Left lung (tissue), 10 donors: ENCODE measurements around the gene INTS2. TPM values are rescaled to one million over a fixed set of nuclear protein-coding genes. Genes with fewer than 3 reads are reported as not detected.

Experiments used
- ATAC-seq: fragments of 200-7000 bp; cut with Tn5 transposase; one replicate; pipeline ENCODE4 v1.9.1; 2020; ENCODE audit warnings: moderate library complexity
- DNase-seq, 4 donors: peaks; one replicate each; pipeline ENCODE4 v3.0.0-alpha.2; 2013 to 2020
- H3K27ac ChIP-seq, 2 donors: fragments of 200-600 bp; sonication (generic) in 1 of 2; one replicate each; pipeline versions ENCODE4 v1.5.0 to v1.8.0; 2020 to 2021
- H3K27me3 ChIP-seq, 2 donors: fragments of 200-600 bp; sonication (generic) in 1 of 2; one replicate each; pipeline versions ENCODE4 v1.5.0 to v1.8.0; 2020 to 2021
- H3K36me3 ChIP-seq, 2 donors: fragments of 200-600 bp; sonication (generic) in 1 of 2; one replicate each; pipeline versions ENCODE4 v1.5.0 to v1.8.0; 2020 to 2021
- H3K4me1 ChIP-seq, 2 donors: fragments of 200-600 bp; one replicate each; pipeline ENCODE4 v1.8.0; 2021
- H3K4me3 ChIP-seq, 2 donors: fragments of 200-600 bp; sonication (generic) in 1 of 2; one replicate each; pipeline versions ENCODE4 v1.5.0 to v1.8.0; 2020 to 2021; ENCODE audit warnings: mild to moderate bottlenecking in 1 of 2
- H3K9me3 ChIP-seq, 2 donors: fragments of 200-600 bp; sonication (generic) in 1 of 2; one replicate each; pipeline versions ENCODE4 v1.5.0 to v1.8.0; 2020 to 2021
- intact Hi-C, 2 donors: fragments of 100-400 bp; cut with DNase I; formaldehyde crosslinking; loops; one replicate each; pipeline versions ENCODE4 v1.11.2 to v1.14.2; 2022
- polyA plus RNA-seq, 6 donors: library from polyadenylated mRNA; unstranded; fragments of 120-200 nt; gene quantifications; one replicate each; pipeline ENCODE4 v1.2.1, GENCODE V29; 2013; ENCODE audit not compliant: insufficient read length in 6 of 6
- total RNA-seq, 2 donors: library from RNA; stranded (reverse); fragmentation: NEBNext Ultra II Directional; extraction: Animal tissue kit (Norgen Biotek cat#: 25700); gene quantifications; one replicate each; pipeline ENCODE4 v1.2.1, GENCODE V29; 2021
- TF ChIP-seq, protein P1 (sequence below), 2 donors: fragments of 200-600 bp; sonication (generic) in 1 of 2; IDR thresholded peaks; one replicate each; pipeline versions ENCODE4 v1.5.0 to v1.8.0; 2021; ENCODE audit warnings: antibody characterized with exemption in 2 of 2
- donor health status: DM: no; HTN: yes; CAD: no.
- donor health status: DM: no; HTN: no; CAD: no.

Gene INTS2
- total and polyA plus RNA-seq, 8 donors, result 11.3 to 14.8 (median 12.5) TPM

DNA sequence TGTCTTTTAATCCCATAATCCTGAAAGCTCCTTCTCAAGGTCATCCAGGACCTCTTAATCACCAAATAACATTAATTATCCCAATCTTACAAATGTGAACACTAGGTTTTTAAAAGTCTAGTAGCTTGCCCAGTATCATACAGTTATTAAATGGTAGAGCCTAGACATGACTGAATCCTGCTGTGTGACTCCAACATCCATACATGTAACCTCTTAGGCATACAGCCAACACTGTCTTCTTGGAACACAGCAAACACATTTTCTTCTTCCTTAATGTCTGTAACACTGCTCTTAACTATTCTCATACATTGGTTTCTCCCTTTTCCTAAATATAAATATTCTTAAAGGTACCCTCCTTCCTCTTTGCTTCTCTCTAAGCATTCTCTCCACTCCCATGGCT, 78.1 kb downstream of the INTS2 start:
- no peaks in the 10 kb centered on the region for H3K36me3 ChIP-seq
- intact Hi-C loops, result no loop called here
- DNase-seq (peak in 2 of 4 donors; percentile 43 to 74), ATAC-seq (no peak)
- no peak overlapping the region for H3K4me3 ChIP-seq
- TF ChIP-seq, protein P1, sequence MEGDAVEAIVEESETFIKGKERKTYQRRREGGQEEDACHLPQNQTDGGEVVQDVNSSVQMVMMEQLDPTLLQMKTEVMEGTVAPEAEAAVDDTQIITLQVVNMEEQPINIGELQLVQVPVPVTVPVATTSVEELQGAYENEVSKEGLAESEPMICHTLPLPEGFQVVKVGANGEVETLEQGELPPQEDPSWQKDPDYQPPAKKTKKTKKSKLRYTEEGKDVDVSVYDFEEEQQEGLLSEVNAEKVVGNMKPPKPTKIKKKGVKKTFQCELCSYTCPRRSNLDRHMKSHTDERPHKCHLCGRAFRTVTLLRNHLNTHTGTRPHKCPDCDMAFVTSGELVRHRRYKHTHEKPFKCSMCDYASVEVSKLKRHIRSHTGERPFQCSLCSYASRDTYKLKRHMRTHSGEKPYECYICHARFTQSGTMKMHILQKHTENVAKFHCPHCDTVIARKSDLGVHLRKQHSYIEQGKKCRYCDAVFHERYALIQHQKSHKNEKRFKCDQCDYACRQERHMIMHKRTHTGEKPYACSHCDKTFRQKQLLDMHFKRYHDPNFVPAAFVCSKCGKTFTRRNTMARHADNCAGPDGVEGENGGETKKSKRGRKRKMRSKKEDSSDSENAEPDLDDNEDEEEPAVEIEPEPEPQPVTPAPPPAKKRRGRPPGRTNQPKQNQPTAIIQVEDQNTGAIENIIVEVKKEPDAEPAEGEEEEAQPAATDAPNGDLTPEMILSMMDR (IDR thresholded peaks at IDR 0.05), result no peak
- H3K9me3 ChIP-seq, result no peaks in the 10 kb centered on the region
- H3K27me3 ChIP-seq, result no peaks in the 10 kb centered on the region
- no peak overlapping the region for H3K27ac ChIP-seq
- no peaks in the 10 kb centered on the region for H3K4me1 ChIP-seq

DNA sequence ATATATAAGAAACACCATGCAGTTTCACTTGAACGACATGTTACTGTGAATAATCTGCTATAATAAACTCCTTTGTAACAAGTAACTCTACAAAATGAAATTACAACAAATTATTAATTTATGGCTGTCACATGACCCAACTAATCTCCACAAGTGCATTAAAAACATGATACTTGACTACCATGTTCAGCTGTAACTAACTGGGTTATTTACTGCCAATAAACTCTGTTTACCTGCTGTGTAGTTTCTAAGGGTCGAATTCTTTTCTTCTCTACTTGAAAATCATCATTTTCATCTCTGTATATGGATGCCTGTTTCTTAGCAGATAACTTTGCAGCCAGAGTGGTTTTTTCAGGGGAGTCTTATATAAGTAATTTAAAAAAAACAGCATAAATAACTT, 78.9 kb downstream of the INTS2 start:
- H3K4me3 ChIP-seq, result no peak overlapping the region
- intact Hi-C loops, result no loop called here
- no peak overlapping the region for H3K27ac ChIP-seq
- H3K9me3 ChIP-seq, result no peaks in the 10 kb centered on the region
- no peak for ATAC-seq
- no peaks in the 10 kb centered on the region for H3K27me3 ChIP-seq
- no peaks in the 10 kb centered on the region for H3K4me1 ChIP-seq
- TF ChIP-seq, protein P1 (IDR thresholded peaks at IDR 0.05), result no peak
- H3K36me3 ChIP-seq, result no peaks in the 10 kb centered on the region
- no peak for DNase-seq

DNA sequence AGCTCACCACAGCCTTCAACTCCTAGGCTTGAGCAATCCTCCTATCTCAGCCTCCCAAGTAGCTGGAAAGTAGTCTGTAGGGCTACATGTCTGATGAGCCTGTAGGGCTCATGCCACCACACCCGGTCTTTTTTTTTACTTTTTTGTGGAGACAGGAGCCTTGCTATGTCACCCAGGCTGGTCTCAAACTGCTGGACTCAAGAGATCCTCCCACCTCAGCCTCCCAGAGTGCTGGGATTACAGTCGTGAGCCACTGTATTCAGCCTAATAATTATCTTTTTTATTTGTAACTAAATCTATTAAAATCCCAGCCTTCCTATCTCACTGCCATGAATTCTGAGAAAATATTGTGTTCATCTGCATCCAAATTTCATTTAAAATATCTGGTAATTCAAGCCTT, 79.5 kb downstream of the INTS2 start:
- Histone ChIP-seq H3K27me3 (no peaks in the 10 kb centered on the region), H3K9me3 (no peaks in the 10 kb centered on the region), H3K27ac (no peak overlapping the region), H3K36me3 (no peaks in the 10 kb centered on the region), H3K4me3 (no peak overlapping the region), H3K4me1 (no peaks in the 10 kb centered on the region)
- TF ChIP-seq, protein P1 (IDR thresholded peaks at IDR 0.05), result no peak
- DNase-seq (no peak), ATAC-seq (no peak)
- intact Hi-C loops, result no loop called here

DNA sequence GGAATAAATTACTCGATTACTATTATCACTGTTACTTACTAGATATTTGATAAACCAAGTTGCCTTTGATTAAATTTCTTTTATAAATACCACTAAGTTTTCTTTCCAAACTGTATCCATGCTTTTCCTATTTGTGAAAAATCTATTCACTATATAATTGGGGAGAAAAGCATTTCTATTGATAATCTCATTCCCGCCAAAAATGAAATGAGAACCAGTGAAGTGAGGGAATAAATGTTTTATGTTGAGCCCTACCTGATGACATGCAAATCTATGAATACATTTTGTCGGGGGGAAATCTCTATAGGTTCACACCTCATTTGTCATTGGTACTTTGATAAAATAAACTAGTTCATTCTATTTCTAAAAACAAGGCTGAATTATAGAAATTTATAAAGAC, 80.1 kb downstream of the INTS2 start:
- no peak overlapping the region for H3K27ac ChIP-seq
- no peaks in the 10 kb centered on the region for H3K27me3 ChIP-seq
- DNase-seq, result no peak
- H3K4me3 ChIP-seq, result no peak overlapping the region
- H3K36me3 ChIP-seq, result no peaks in the 10 kb centered on the region
- ATAC-seq, result no peak
- H3K9me3 ChIP-seq, result no peaks in the 10 kb centered on the region
- TF ChIP-seq, protein P1 (IDR thresholded peaks at IDR 0.05), result no peak
- intact Hi-C loops, result no loop called here
- H3K4me1 ChIP-seq, result no peaks in the 10 kb centered on the region

DNA sequence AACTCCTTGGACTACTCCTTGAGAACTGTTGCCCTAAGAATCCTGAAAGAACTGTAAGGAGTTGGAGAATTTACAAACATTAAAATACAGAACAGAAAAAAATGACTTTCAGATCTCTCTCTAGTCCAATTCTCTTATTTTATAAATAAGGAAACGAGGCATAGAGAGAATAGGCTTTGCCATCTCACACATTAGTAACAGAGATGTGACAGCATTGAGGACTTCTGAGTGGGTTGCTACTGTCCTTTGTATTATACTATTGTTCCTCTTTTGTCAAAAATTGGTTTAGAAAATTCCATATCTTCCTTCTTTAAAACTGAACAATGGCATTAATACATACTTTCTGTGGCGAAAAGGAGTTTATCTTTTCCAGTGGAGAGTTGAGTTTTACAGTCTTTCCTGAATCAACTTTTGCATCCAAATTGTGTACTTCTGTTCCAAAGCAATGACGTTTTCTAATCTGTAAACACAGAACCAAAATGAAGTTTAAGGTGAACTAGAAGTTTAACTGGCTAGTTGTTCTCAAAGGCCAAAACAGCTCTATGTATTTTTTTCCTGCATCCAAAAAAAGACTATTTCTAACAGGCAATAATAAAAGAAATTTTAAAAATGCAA, 80.9 kb downstream of the INTS2 start:
- intact Hi-C loops, result no loop called here
- TF ChIP-seq, protein P1 (IDR thresholded peaks at IDR 0.05), result no peak
- H3K36me3 ChIP-seq, result no peaks in the 10 kb centered on the region
- H3K4me1 ChIP-seq, result no peaks in the 10 kb centered on the region
- DNase-seq (no peak), ATAC-seq (no peak)
- H3K4me3 ChIP-seq, result no peak overlapping the region
- no peaks in the 10 kb centered on the region for H3K9me3 ChIP-seq
- H3K27ac ChIP-seq, result no peak overlapping the region
- H3K27me3 ChIP-seq, result no peaks in the 10 kb centered on the region
